Measurements from ENCODE around the gene USP40.

USP40 gene

DNA sequence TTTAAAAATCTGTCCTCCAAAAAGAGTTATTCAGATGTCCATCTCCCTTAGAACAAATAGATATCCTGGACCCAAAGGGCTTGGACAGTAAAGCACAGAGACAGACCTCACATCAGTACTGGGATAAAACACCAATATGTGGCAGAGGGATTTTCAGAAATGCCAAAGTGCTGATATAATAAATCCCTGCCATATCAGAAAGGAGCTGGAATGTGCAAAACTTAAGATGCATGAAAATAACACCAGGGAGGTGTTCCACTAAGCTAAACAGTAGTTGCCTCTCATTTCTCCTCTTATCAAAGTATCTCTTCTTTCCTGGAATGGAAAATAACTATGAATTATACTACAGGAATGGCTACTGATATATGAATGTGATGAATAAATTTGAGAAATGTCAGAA, 13.2 kb downstream of the USP40 start:
- no peak for DNase-seq

DNA sequence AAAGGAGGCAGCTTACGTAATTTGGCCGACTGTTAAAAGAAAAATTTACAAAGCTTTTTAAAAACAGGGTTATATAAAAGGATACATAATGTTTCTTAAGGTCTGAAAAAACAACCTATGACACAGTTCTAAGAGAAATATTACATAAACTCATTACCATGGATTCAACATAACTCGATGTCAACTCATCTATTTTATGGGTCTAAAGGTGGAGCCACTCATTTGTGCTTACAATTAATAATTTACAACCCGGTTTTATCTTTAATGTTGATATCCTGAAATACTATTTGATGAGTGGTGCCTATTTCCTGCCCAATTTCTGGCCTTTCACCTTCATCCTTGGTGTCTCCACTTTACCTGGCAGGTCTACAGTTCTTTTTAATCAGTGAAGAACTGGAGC, 15.1 kb downstream of the USP40 start:
- no peak for DNase-seq

DNA sequence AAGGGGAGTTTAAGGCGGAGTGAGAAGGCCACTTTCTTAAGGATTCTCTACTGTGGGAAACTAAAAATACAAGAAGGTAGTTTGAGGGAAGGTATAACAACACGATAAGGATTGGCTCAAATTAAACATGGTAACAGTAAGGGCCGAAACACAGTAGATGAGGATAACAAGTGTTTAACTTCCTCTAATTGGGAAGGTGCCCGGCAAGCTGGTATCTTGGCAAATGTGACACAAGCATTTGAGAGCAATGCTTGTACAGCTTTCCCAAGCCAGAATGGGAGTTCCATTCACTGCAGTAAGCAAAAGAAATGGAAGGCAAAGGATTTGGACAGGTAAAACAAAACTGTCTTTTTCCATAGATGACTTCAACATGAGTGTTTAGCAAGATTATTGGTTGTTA, 19.8 kb downstream of the USP40 start:
- peak in 1 of 58 donors; percentile 1 for DNase-seq

DNA sequence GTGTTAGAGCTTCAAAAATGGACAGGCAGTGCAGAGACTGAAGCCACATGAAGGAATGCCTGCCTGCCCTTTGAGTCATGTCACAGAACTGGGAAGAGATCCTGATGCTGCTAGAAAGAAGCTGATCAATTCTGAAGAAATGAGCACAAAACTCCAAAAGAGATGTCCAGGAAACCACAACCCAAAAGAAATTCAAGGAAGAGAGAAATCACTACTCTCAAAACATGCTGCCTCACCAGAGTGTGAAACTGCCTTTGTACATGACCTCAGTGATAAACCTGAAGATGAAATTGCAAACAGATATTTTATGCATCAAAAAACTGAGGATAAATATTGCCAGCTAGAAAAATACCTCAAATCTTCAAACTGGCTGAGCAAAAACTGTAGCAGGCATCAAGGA, 20.5 kb downstream of the USP40 start:
- no peak for DNase-seq

DNA sequence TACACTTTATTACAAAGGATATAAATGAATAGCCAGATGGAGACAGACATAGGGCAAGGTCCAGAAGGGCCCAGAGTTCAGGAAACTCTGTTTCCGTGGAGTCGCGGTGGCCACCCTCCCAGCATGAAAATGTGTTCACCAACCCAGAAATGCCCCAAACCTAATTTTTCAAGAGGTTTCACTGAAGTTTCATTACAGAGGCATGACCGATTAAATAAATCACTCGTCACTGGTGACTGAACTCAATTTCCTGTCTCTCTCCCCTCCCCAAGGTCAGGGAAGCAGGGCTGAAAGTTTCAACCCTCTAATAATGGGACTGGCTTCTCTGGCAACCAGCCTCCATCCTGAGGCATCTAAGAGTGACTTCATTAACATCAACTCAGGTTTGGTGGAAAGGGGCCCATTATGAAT, 22.4 kb downstream of the USP40 start:
- DNase-seq, result no peak

DNA sequence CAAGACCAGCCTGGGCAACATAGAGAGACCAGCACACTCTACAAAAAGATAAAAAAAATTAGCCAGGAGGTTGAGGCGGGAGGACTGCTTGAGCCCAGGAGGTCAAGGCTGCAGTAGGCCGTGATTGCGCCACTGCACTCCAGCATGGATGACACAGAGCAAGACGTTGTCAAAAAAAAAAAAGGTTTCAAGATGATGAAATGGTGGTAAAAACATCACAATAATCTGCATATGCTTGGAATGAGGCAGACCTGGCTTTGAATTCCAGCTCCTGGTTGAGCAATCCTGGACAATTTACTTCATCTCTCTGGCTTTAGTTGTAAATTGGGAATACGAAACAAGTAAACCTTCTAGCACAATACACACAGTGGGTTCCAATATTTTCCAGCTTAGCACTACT, 24.1 kb downstream of the USP40 start:
- DNase-seq, result no peak

DNA sequence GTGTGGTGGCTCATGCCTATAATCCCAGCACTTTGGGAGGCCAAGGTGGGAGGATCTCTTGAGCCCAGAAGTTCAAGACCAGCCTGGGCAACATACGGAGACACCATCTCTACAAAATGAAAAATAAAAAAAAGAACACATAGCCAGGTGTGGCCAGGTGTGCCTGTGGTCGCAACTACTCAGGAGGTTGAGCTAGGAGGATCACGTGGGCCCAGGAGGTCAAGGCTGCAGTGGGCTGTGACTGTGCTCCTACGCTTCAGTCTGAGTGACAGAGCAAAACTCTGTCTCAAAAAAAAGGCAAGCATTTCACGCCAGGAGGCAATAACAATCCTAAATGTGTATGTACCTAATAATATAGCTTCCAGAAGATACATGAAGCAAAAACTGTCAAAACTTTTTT, 27.8 kb downstream of the USP40 start:
- no peak for DNase-seq

DNA sequence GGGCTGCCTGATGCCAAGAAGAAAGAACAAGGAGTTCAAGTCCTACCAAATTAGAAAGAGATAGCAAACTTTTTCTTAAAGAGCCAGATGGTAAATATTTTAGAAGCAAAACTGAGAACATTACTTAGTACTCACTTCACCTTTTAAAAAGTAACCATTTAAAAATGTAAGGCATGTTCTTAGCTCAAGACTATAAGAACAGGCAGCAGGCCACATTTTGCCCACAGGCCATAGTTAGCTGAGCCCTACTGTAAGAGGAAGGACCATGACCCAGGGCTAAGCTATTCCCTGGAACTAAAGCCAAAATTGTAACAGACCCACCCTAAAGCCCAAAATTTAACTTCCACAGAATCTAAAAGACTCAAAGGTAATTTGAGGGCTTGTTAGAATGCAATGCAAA, 31.3 kb downstream of the USP40 start:
- no peak for DNase-seq

DNA sequence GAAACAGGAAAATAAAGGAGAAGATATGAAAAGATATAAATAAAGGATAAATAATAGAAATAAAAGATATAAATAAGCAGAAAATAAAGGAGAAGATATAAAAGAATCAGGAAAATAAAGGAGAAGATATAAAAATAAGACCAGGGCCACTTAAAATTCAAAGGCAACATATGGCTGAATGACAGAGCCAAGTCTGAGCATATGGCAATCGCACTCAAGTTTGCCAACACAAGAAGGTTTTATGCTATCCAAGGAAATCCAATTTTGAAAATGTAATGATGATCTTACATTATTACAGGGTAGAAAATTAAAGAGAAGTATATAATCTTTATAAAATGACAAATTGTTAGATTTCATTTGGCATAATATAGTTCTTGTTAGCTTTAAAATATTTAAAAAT, 33.6 kb downstream of the USP40 start:
- DNase-seq, result no peak

DNA sequence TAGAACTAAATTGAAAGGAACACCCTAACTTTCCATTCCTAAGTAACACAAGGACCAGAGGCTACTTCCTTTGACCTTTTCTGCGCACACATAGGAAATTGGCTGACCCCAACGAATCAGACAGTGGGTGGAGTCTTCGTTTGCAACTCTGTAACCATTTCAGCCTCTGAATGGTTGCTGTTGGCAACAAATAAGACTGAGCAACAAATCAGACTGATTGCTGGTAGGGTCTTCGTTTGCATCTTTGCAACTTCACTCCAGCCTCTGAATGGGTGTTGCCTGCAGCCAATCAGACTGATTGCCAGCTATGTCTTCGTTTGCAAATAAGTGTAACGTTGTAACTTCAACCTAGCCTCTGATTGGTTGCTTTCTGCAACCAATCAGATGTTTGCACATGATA, 34.6 kb downstream of the USP40 start:
- DNase-seq, result no peak

DNA sequence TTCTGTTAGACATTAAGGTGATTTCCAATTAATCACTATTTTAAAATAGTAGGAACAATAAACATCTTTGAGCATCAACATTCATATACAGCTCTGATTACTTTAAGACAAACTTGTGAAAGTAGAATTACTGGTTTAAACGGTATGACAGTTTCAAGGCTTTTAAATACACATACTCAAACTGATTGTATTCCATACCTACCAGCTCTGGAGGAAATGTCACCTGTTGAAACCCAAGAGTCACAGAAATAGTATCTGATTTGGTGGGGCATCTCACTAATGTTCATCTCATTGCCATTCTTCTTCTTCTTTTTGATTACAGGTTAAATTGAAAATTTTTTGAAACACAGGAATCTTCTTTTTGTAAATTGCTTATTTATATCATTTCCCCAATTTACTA, 36.2 kb downstream of the USP40 start:
- DNase-seq, result no peak

DNA sequence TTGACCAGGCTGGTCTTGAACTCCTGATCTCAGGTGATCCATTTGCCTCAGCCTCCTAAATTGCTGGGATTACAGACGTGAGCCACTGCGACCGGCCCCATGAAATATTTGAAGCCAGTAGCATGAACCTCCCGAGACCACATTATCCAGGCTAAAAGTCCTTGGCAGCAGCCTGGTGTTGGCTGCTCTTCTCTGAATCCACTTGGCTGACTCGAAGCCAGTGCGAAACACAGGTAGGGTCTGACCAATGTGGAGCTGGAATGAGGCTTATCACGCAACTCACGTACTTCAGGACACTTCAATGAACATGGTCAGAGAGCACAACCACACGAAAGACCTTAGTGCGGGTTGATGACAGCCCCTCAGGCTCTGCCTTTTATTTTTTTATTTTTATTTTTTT, 38.4 kb downstream of the USP40 start:
- no peak for DNase-seq

DNA sequence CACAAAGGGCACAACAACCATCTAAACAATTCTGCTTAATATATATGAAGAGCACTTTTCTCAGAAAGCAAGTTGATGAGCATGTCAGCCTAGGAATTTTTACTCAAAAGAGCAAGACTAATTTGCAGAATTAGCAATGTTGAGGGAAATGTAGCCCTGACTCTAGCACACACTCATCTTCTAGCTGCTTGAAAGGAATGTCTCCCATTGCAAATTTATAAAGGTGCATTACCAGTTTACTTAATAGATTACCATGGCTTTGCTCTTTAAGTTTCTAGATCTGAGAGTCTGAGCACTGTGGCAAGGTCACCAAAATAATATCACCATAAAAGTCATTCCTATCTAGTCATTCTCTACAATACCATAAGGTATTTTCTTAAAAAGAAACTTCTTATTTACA, 40.8 kb downstream of the USP40 start:
- DNase-seq, result no peak

DNA sequence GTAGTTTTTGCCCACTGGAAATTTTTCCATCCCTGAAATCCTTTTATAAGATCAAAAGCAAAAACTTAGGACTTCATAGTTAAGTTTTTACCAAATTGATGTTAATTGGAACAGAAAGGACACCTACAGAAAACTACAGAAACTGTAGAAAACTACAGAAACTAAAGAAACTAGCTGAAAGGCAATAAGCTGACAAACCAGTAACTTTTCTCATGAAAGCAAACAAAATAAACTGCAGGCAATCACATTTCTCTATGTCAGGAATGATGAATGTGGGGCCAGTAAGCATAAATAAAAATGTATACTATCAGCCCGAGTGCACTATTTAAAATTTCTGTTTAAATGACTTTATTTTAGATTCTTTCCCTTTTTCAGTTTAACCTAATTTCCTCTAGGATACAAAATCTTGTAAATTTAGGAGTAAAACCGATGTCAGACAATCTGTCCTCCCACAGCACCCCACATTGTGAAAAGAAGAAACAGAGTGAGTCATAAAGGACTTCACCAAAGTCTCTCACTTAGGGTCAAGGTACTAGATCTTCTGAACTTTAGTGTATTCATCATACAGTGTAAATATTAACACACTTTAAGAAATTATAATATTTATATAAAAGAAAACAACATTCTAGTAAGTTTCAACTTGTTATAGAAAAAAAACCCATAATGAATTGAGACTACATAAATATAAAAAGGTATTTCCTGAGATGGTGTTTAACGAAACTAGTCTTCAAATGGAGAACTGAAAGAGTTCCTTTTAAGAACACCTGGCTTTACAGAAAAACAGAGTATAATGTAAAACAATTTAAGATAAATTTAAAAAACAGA, 46.6 kb downstream of the USP40 start:
- DNase-seq, result no peak

DNA sequence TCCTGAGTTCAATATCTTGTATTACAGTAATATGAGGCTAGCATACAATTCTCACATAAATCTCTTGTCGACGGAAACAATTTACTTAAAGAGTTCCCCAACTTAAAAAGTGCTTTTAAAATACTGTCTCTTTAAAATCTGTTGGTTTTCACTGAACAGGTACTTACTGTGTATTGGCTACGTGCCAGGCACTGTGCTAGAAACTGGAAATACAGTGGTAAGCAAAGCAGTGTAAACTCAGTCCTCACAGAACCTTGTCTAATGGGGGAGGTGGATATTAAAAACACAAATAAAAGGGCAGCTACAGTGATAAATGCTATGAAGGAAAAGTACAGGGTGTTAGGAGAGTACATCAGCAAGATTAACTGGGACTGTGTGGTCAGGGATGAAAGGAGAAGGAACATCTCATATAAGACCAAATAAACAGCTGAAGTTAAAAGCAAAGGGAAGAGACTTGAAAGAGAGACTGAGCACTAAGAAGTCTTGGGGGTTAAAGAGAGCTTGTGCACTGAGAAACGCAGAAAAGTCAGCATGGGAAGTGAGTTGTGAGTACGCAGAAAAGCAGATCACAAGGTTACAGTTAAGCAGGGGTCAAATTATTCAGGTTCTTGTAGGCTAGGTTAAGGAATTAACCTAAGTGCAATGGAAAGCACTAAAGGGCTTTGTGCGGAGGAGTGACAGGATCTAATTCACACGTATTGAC, 52.5 kb downstream of the USP40 start:
- DNase-seq, result no peak

DNA sequence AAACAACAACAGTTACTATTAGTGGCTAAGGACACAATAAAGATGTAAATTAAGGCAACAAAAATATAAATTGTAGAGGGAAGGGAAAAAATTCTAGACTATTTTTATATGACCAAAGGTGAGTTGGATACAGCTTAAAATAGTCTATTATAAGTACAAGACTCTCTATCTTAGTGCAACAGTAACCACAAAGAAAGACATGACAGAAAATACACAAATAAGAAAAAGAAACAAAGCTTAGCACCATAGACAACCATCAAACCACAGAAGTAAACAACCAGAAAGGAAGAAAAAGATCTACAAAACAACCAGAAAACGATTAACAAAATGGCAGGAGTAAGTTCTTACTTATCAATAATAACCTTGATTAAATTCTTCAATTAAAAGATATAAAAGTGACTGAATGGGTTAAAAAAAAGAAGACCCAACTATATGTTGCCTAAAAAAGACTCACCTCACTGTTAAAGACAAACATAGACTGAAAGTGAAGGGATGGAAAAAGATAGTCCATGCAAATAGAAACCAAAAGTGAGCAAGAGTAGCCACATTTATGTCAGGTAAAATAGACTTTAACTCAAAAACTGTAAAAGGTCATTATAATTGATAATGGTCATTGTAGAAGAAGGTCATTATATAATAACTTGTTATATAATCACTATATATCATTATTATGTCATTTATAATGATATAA, 62.5 kb downstream of the USP40 start:
- DNase-seq, result no peak

DNA sequence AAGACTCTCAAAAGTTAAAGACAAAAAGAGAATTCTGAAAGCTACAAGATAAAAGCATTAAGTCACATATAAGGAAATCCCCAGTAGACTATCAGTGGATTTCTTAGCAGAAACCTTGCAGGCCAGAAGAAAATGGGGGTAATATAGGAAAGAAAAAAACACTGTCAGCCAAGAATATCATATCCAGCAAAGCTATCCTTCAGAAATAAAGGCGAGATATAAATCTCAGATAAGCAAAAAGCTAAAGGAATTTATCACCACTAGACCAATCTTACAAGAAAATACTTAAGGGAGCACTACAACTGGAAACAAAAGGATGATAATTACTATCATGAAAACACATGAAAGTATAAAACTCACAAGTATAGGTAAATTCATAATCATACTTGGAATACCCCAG, 63.1 kb downstream of the USP40 start:
- no peak for DNase-seq

DNA sequence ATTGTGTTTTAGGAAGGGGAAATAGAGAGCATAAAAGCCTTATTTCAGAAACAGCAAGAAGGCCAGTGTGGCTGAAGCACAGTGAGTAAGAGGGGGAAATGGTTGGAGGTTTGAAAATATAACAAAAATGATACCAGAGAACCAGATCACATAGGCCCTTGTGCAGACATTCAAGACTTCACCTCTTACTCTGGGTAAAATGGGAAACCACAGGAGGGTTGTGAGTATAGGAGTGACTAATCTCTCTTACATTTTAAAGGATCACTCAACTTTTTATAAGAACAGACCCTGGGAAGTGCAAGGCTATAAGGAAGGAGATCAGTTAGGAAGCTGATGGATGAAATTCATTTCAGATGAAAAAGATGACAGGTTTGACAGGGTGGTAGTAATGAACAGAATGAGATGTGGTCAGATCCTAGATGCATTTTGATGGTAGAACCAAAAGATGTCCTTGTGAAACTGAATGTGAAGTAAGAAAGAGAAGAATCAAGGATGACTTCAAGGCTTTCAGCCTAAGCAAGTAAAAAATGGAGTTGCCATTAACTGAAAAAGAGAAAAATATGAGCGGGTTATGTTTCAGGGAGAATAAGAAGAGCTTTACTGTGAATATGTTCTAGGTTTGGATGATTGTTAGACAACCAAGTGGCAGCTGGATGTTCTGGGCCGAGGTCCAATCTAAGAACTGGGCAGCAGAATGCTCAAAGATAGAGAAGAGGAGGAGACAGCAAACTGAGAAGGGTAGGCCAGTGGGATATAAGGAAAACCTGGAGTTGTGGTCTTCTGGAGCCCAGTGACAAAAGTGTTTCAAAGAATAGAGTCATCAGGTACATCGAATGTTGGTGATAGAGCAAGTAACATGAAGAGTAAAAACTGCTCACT, 65.1 kb downstream of the USP40 start:
- peak in 5 of 58 donors; percentile 12 to 40 (median 25) for DNase-seq

DNA sequence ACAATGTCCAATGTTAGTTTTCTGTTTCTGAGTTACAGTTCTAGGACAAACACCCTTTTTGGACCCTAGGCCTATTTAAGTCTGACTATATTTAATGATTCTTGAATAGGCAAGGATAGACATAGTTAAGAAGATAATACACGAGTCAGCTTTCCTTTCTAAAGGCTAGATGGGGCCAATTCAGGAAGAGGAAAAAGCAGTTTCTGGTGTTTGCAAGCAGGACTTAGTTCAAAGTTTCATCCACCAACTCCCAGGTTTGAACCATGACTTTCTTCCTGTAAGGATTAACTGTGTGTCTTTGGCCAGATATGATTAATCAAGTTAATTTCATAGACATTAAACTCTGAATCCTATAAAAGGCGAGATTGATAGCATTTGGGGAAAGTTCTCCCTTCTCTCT, 66.7 kb downstream of the USP40 start:
- no peak for DNase-seq

DNA sequence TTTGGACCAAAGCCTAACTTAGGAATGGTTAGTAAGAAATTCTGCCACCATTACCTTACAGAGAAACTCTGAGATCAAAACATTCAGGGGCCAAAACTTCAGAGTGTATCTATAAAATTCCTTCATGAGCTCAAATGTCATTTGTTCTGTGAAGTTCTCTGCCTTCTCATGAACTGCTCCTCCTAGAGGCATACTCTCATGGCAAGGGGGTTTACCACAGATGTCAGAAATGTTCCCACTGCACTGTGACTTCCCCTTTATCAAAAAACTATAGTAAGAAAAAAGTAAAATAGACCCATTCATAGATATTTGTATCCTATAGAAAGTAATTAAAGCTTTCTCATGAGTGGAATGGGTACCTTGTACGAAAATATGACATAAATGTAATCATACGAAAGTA, 68.5 kb downstream of the USP40 start:
- no peak for DNase-seq

DNA sequence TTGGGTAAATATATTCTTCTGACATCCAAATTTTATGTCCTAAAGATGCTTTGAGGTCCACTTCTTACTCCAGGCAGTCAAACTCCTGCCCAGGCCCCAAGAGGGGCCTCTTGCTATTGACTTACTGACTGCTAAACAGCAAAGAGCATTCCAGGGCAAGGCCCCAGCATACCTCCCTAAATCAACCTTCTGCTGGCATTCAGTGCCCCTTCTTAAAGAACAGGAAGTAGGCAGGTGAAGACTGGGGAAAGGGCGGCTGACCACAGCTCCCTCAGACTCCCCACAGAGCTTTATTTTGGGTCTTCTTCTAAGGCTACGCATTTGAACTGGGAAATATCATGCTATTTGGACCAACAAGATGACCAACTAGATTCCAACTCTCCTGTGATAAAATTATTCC, 68.9 kb downstream of the USP40 start:
- DNase-seq, result no peak

Data from anterior cingulate cortex (tissue), 58 donors.